GM12891 (cell line): ENCODE data around the gene SMAD3.

Experiments
- POLR2A ChIP-seq: IDR thresholded peaks from 2 replicates; pipeline ENCODE4 v1.6.1; 2011; ENCODE audit warnings: low read depth, low read length, control low read depth
- POLR2AphosphoS5 ChIP-seq: IDR thresholded peaks from 2 replicates; pipeline ENCODE4 v1.6.1; 2011; ENCODE audit warnings: low read depth, low read length, control low read depth
- TAF1 ChIP-seq: IDR thresholded peaks from 2 replicates; pipeline ENCODE4 v1.6.1; 2011; ENCODE audit warnings: low read depth, low read length, control low read depth

DNA sequence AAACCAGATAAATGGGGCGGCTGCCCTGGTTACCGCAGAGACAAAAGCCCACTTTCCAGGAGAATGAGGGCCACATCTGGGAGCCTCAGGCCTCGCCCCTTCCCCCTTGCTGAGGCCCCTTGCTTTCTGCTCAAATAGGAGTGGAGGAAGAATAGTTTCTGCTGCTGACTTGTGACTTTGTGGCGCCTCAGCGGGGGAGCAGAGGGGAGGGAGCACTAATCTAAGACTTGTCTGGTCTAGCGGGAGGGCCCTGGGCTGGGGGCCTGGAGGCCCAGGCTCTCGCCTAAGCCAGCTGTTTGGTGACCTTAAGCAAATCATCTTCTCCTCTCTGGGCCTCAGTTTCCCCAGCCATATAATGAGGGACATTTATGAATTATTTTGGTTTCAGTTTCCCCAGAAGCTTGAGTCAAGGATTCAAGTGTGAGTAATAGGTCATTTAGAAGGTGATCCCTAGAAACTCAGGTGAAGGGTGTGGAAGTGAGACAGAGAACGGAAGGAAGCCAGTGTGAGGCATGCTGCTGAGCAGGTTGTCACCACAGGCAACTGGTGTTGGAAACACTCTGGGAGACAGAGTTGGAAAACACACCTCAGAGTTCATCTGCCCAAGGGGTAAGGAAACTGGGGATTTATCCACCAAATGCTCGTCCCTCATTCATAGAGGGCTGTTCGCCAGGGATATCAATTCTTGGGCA, 25.9 kb upstream of the SMAD3 start:
- TF ChIP-seq POLR2AphosphoS5 (no peak), POLR2A (no peak), TAF1 (no peak)
